ENCODE results near the gene PTPRN2. TPM values are rescaled to one million over a fixed set of nuclear protein-coding genes. Genes with fewer than 3 reads are reported as not detected.

PTPRN2 gene
- total and polyA plus RNA-seq, 9 of the 15 experiments (the other 6 are each of a cell fraction or from before 2014, with no cell fraction given), result not detected

DNA sequence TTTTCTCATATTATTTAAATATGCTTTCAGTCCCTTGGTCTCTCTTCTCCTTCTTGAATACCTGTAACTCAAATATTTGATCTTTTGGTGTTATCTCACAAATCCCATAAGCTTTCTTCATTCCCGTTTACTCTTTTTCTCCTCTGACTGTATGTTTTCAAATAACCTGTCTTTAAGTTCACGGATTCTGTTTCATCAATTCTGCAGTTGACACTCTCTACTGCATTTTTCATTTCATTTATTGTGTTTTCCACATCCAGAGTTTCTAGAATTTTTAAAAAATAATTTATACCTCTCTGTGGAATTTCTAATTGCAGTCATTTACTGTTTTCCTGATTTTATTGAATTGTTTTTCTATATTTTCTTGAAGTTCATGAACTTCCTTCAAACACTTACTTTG lies 298.4 kb downstream of the PTPRN2 start (continued):
- TF ChIP-seq, protein P1, sequence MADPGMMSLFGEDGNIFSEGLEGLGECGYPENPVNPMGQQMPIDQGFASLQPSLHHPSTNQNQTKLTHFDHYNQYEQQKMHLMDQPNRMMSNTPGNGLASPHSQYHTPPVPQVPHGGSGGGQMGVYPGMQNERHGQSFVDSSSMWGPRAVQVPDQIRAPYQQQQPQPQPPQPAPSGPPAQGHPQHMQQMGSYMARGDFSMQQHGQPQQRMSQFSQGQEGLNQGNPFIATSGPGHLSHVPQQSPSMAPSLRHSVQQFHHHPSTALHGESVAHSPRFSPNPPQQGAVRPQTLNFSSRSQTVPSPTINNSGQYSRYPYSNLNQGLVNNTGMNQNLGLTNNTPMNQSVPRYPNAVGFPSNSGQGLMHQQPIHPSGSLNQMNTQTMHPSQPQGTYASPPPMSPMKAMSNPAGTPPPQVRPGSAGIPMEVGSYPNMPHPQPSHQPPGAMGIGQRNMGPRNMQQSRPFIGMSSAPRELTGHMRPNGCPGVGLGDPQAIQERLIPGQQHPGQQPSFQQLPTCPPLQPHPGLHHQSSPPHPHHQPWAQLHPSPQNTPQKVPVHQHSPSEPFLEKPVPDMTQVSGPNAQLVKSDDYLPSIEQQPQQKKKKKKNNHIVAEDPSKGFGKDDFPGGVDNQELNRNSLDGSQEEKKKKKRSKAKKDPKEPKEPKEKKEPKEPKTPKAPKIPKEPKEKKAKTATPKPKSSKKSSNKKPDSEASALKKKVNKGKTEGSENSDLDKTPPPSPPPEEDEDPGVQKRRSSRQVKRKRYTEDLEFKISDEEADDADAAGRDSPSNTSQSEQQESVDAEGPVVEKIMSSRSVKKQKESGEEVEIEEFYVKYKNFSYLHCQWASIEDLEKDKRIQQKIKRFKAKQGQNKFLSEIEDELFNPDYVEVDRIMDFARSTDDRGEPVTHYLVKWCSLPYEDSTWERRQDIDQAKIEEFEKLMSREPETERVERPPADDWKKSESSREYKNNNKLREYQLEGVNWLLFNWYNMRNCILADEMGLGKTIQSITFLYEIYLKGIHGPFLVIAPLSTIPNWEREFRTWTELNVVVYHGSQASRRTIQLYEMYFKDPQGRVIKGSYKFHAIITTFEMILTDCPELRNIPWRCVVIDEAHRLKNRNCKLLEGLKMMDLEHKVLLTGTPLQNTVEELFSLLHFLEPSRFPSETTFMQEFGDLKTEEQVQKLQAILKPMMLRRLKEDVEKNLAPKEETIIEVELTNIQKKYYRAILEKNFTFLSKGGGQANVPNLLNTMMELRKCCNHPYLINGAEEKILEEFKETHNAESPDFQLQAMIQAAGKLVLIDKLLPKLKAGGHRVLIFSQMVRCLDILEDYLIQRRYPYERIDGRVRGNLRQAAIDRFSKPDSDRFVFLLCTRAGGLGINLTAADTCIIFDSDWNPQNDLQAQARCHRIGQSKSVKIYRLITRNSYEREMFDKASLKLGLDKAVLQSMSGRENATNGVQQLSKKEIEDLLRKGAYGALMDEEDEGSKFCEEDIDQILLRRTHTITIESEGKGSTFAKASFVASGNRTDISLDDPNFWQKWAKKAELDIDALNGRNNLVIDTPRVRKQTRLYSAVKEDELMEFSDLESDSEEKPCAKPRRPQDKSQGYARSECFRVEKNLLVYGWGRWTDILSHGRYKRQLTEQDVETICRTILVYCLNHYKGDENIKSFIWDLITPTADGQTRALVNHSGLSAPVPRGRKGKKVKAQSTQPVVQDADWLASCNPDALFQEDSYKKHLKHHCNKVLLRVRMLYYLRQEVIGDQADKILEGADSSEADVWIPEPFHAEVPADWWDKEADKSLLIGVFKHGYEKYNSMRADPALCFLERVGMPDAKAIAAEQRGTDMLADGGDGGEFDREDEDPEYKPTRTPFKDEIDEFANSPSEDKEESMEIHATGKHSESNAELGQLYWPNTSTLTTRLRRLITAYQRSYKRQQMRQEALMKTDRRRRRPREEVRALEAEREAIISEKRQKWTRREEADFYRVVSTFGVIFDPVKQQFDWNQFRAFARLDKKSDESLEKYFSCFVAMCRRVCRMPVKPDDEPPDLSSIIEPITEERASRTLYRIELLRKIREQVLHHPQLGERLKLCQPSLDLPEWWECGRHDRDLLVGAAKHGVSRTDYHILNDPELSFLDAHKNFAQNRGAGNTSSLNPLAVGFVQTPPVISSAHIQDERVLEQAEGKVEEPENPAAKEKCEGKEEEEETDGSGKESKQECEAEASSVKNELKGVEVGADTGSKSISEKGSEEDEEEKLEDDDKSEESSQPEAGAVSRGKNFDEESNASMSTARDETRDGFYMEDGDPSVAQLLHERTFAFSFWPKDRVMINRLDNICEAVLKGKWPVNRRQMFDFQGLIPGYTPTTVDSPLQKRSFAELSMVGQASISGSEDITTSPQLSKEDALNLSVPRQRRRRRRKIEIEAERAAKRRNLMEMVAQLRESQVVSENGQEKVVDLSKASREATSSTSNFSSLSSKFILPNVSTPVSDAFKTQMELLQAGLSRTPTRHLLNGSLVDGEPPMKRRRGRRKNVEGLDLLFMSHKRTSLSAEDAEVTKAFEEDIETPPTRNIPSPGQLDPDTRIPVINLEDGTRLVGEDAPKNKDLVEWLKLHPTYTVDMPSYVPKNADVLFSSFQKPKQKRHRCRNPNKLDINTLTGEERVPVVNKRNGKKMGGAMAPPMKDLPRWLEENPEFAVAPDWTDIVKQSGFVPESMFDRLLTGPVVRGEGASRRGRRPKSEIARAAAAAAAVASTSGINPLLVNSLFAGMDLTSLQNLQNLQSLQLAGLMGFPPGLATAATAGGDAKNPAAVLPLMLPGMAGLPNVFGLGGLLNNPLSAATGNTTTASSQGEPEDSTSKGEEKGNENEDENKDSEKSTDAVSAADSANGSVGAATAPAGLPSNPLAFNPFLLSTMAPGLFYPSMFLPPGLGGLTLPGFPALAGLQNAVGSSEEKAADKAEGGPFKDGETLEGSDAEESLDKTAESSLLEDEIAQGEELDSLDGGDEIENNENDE (IDR thresholded peaks at IDR 0.05; ENCODE audit: low read depth, low read length), result no peak
- TF ChIP-seq, protein P2, sequence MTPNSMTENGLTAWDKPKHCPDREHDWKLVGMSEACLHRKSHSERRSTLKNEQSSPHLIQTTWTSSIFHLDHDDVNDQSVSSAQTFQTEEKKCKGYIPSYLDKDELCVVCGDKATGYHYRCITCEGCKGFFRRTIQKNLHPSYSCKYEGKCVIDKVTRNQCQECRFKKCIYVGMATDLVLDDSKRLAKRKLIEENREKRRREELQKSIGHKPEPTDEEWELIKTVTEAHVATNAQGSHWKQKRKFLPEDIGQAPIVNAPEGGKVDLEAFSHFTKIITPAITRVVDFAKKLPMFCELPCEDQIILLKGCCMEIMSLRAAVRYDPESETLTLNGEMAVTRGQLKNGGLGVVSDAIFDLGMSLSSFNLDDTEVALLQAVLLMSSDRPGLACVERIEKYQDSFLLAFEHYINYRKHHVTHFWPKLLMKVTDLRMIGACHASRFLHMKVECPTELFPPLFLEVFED (CRISPR knock-in tag; conservative IDR thresholded peaks at IDR 0.05), result no peak
- TF ChIP-seq, protein P3, sequence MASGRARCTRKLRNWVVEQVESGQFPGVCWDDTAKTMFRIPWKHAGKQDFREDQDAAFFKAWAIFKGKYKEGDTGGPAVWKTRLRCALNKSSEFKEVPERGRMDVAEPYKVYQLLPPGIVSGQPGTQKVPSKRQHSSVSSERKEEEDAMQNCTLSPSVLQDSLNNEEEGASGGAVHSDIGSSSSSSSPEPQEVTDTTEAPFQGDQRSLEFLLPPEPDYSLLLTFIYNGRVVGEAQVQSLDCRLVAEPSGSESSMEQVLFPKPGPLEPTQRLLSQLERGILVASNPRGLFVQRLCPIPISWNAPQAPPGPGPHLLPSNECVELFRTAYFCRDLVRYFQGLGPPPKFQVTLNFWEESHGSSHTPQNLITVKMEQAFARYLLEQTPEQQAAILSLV (tag; IDR thresholded peaks at IDR 0.05), result no peak
- TF ChIP-seq ZNF75A (CRISPR knock-in tag; IDR thresholded peaks at IDR 0.05) (no peak), ZFP30 (CRISPR knock-in tag; IDR thresholded peaks at IDR 0.05; ENCODE audit: borderline replicate concordance) (no peak)
